SK-N-SH treated with all-trans-retinoic acid at 6 μM for 48 hours (cell line): ENCODE data around the gene PRR5L.

Experiments
- ARNTL ChIP-seq: fragments of 450-650 bp; formaldehyde crosslinking; IDR thresholded peaks from 2 replicates; pipeline ENCODE4 v1.5.0; 2020; ENCODE audit warnings: low read depth, mild to moderate bottlenecking, moderate library complexity, borderline replicate concordance
- ISL1 ChIP-seq: fragments of 250-450 bp; sonication (Bioruptor Pico); IDR thresholded peaks from 2 replicates; pipeline ENCODE4 v2.1.2; 2022; ENCODE audit warnings: mild to moderate bottlenecking, moderate library complexity
- PATZ1 ChIP-seq: fragments of 250-450 bp; sonication (Bioruptor Pico); IDR thresholded peaks from 2 replicates; pipeline ENCODE4 v1.8.0; 2020; ENCODE audit warnings: mild to moderate bottlenecking, moderate library complexity, borderline replicate concordance
- POU6F1 ChIP-seq: fragments of 250-450 bp; sonication (Bioruptor Pico); IDR thresholded peaks from 2 replicates; pipeline ENCODE4 v1.8.0; 2021; ENCODE audit warnings: low read depth, mild to moderate bottlenecking, moderate library complexity, borderline replicate concordance
- RARB ChIP-seq: fragments of 250-450 bp; sonication (Bioruptor Pico); IDR thresholded peaks from 2 replicates; pipeline ENCODE4 v1.8.0; 2021; ENCODE audit warnings: mild to moderate bottlenecking, moderate library complexity
- SNAI2 ChIP-seq: fragments of 250-450 bp; sonication (Bioruptor Pico); IDR thresholded peaks from 2 replicates; pipeline ENCODE4 v1.5.0; 2020; ENCODE audit warnings: mild to moderate bottlenecking, moderate library complexity
- TSHZ2 ChIP-seq: fragments of 250-450 bp; sonication (Bioruptor Pico); IDR thresholded peaks from 2 replicates; pipeline ENCODE4 v1.5.0; 2020; ENCODE audit warnings: mild to moderate bottlenecking, moderate library complexity
- ZFP30 ChIP-seq: fragments of 450-650 bp; formaldehyde crosslinking; IDR thresholded peaks from 2 replicates; pipeline ENCODE4 v1.5.0; 2022; ENCODE audit warnings: mild to moderate bottlenecking, moderate library complexity
- ZNF70 ChIP-seq: fragments of 450-650 bp; formaldehyde crosslinking; IDR thresholded peaks from 2 replicates; pipeline ENCODE4 v1.5.0; 2020; ENCODE audit warnings: mild to moderate bottlenecking, moderate library complexity

- TF ChIP-seq ARNTL (CRISPR knock-in tag) (no peak), ZNF70 (no peak), SNAI2 (CRISPR knock-in tag) (no peak), POU6F1 (CRISPR knock-in tag) (no peak), ISL1 (CRISPR knock-in tag) (no peak), RARB (CRISPR knock-in tag) (no peak), TSHZ2 (CRISPR knock-in tag) (no peak), ZFP30 (no peak), PATZ1 (CRISPR knock-in tag) (no peak)
Observed at GRCh38 chr11:36454551-36454940, 158.5 kb downstream of the PRR5L start.
